Endothelial cell of umbilical vein (primary cell): ENCODE measurements around the gene PRKAG2.

Experiments used
- CTCF ChIP-seq, 2 donors: IDR thresholded peaks; 1 replicate in 1 of 2; 2 replicates in 1 of 2; pipeline ENCODE4 v1.5.1; 2011; ENCODE audit warnings: low read length in 2 of 2, mild to moderate bottlenecking in 2 of 2, moderate library complexity in 2 of 2, control low read depth in 1 of 2, inconsistent platforms in 1 of 2, low read depth in 1 of 2; ENCODE audit not compliant: insufficient read depth in 1 of 2; ENCODE audit errors: extremely low read depth in 1 of 2
- EZH2 ChIP-seq: IDR thresholded peaks from 2 replicates; pipeline ENCODE4 v1.6.1; 2012; ENCODE audit warnings: borderline replicate concordance, low read depth, mild to moderate bottlenecking, moderate library complexity, low read length, inconsistent platforms; ENCODE audit not compliant: severe bottlenecking
- MAX ChIP-seq: IDR thresholded peaks from 2 replicates; pipeline ENCODE4 v1.6.1; 2011; ENCODE audit not compliant: insufficient read depth, insufficient read length

- TF ChIP-seq CTCF (IDR thresholded peaks at IDR 0.05; ENCODE audit: extremely low read depth in 1 of 2, insufficient read depth in 1 of 2, low read depth in 1 of 2, low read length in 2 of 2) (no peak), MAX (no peak), EZH2 (no peak)
Measured at GRCh38 chr7:151727579-151728285, 149.2 kb downstream of the PRKAG2 start.
